ENCODE results near the gene LSAMP.

- no peak for TF ChIP-seq CTCF (conservative IDR thresholded peaks at IDR 0.05; ENCODE audit: low read length)
- no peak for TF ChIP-seq EZH2phosphoT487 (IDR thresholded peaks at IDR 0.05; ENCODE audit: borderline replicate concordance)
Observed at GRCh38 chr3:116129187-116129946, 315.9 kb downstream of the LSAMP start.
